ENCODE measurements around the gene GPC3. TPM values are rescaled to one million over a fixed set of nuclear protein-coding genes. Genes with fewer than 3 reads are reported as not detected.

GPC3 gene
- total RNA-seq, 2 donors from 2014 or later: 16.9 to 22.7 TPM

DNA sequence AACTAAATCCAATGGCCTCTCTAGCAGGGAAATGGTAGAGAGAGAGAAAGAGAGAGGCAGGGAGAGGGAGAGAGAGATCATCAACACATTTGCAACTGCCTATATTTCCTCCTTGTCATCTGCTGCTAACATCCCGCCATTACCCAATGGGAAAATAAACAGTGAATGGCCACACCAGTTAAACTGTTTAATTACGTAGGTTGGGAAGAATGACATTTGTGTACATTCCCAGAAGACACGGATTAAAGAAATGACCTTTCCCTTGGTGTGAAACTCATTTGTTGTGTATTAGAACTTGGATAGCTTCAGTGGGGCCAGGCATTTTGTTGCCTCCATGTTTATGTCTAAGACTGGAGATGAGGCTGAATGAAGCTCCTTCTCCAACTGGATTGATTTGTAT is 474.4 kb downstream of the GPC3 start:
- 16 to 42% methylated on average over 3 of the region's 3 CpGs for WGBS, 2 donors
- no peaks in the 10 kb centered on the region for H3K36me3 ChIP-seq (replicated peaks in 1 of 2; ENCODE audit: insufficient read depth in 1 of 2, low read depth in 2 of 2)
- no peaks in the 10 kb centered on the region for H3K4me1 ChIP-seq
- no peaks in the 10 kb centered on the region for H3K27me3 ChIP-seq
- DNase-seq: peak in 1 of 4 donors; percentile 2
- peak; percentile 27 for ATAC-seq
- no peaks in the 10 kb centered on the region for H3K9me3 ChIP-seq
- H3K27ac ChIP-seq: no peak overlapping the region
- TF ChIP-seq, protein P1, sequence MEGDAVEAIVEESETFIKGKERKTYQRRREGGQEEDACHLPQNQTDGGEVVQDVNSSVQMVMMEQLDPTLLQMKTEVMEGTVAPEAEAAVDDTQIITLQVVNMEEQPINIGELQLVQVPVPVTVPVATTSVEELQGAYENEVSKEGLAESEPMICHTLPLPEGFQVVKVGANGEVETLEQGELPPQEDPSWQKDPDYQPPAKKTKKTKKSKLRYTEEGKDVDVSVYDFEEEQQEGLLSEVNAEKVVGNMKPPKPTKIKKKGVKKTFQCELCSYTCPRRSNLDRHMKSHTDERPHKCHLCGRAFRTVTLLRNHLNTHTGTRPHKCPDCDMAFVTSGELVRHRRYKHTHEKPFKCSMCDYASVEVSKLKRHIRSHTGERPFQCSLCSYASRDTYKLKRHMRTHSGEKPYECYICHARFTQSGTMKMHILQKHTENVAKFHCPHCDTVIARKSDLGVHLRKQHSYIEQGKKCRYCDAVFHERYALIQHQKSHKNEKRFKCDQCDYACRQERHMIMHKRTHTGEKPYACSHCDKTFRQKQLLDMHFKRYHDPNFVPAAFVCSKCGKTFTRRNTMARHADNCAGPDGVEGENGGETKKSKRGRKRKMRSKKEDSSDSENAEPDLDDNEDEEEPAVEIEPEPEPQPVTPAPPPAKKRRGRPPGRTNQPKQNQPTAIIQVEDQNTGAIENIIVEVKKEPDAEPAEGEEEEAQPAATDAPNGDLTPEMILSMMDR (IDR thresholded peaks at IDR 0.05): no peak
- no peak for TF ChIP-seq POLR2A (IDR thresholded peaks at IDR 0.05)
- intact Hi-C loops (cut with DNase I): no loop called here
- no peak overlapping the region for H3K4me3 ChIP-seq

DNA sequence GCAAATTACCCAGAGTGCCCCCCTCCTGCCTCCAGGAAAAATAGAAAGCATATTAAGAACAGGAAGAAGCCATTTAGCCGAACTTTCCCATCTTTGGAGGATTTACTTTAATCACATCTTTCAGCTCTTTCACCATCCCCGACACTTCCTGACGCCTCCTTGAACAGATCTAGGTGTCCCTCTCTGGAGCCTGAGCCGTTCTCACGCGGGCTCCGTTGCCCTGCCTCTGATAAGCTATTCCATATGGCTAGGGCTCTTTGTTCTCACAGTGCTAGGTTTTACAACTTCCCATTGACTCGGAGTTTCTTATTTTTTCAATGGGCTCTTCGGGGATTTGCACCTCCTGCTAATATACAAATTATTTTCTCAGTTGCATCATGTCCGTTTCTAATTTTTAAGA is 488.0 kb downstream of the GPC3 start:
- TF ChIP-seq, protein P1 (IDR thresholded peaks at IDR 0.05): no peak
- no peak for TF ChIP-seq POLR2A (IDR thresholded peaks at IDR 0.05)
- no peak overlapping the region for H3K4me3 ChIP-seq
- no peak overlapping the region for H3K27ac ChIP-seq
- ATAC-seq (no peak), DNase-seq (no peak)
- no peaks in the 10 kb centered on the region for H3K36me3 ChIP-seq (replicated peaks in 1 of 2; ENCODE audit: insufficient read depth in 1 of 2, low read depth in 2 of 2)
- WGBS, 2 donors: 58 to 67% methylated on average over 9 to 10 of the region's 10 CpGs
- H3K9me3 ChIP-seq: no peaks in the 10 kb centered on the region
- H3K27me3 ChIP-seq: no peaks in the 10 kb centered on the region
- H3K4me1 ChIP-seq: peaks cover 15% of the 10 kb centered on the region
- intact Hi-C loops (cut with DNase I): no loop called here

DNA sequence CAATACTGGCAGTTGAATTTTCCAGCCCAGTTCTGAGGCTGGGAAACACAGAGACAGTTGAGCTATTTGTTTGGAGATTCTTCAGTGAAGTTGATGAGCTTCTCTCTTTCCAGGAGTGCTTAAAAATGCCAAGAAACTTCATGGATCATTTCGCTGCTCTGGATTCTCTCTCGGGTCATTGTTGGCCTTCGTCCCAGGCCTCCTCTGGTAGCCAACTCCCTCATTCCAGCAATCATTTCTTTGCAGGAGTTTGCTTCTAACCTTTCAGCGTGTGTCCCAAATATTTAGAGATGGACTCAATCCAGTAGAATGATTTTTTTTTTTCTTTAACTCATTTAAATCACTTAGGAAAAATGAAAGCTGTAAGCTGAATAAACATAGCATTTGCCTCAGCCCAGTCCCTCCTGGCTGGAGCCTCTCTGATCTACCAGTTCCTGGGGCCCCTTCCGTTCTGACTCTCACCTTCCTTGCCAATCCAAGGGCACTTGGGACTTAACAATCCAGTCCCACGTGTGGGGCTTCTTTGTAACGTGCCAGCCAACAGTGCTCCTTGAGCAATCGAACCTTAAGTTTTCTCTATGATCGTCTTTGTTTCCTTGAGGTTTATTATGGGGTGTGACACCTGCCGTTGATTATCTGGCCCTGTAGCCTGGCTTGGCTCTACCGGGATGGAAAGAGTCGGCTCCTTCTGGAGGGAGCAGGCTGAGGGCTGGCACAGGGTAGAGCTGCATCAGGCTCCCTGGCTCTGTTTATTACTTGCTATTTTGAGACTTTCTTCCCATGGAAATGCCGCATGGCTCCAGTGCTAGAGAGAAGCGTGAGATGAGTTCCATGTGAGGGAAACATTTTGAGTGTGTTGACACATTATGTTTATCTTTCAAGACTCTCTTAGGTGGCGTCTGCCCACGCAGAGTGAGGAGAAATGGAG is 489.7 kb downstream of the GPC3 start:
- no peaks in the 10 kb centered on the region for H3K36me3 ChIP-seq (replicated peaks in 1 of 2; ENCODE audit: insufficient read depth in 1 of 2, low read depth in 2 of 2)
- H3K9me3 ChIP-seq: no peaks in the 10 kb centered on the region
- TF ChIP-seq, protein P1 (IDR thresholded peaks at IDR 0.05): no peak
- no peak for TF ChIP-seq POLR2A (IDR thresholded peaks at IDR 0.05)
- intact Hi-C loops (cut with DNase I): no loop called here
- H3K27me3 ChIP-seq: no peaks in the 10 kb centered on the region
- H3K4me1 ChIP-seq: peaks cover 15% of the 10 kb centered on the region
- H3K27ac ChIP-seq: peak overlapping the region in 2 of 4 donors; percentile 44 to 55
- no peak overlapping the region for H3K4me3 ChIP-seq
- DNase-seq: peak; percentile 19 to 41 (median 34)
- ATAC-seq: peak; percentile 59
- WGBS, 2 donors: 20 to 29% methylated on average over 14 to 16 of the region's 16 CpGs

DNA sequence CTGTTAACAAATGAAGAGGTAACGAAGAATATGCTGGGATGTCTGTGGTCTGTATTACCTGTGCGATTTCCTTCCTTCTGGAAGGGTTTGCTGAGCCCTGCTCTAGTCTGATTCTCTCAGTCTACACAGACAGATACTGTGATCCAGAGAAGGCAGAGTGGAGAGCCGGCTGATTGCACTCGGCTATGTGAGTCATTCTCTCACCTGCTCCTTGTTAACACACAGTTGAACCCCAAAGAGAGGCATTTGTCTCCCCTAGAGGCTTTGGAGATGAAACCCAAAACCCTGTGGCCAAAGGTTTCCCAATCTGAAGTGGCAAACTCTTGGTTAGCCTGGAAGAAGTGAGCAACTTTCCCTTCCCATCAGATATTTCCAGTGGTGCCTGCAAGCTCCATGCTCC is 492.0 kb downstream of the GPC3 start:
- no peak for DNase-seq
- no peaks in the 10 kb centered on the region for H3K36me3 ChIP-seq (replicated peaks in 1 of 2; ENCODE audit: insufficient read depth in 1 of 2, low read depth in 2 of 2)

More for the DNA sequence above, 492.0 kb downstream of the GPC3 start:
- ATAC-seq: no peak
- Histone ChIP-seq H3K4me3 (no peak overlapping the region), H3K9me3 (no peaks in the 10 kb centered on the region), H3K4me1 (peaks cover 15% of the 10 kb centered on the region), H3K27me3 (no peaks in the 10 kb centered on the region), H3K27ac (no peak overlapping the region)
- WGBS, 2 donors: 83 to 92% methylated on average over 2 to 4 of the region's 4 CpGs
- TF ChIP-seq, protein P1 (IDR thresholded peaks at IDR 0.05): no peak
- TF ChIP-seq POLR2A (IDR thresholded peaks at IDR 0.05): no peak
- intact Hi-C loops (cut with DNase I): no loop called here
